Neural cell (in vitro differentiated cells): Measurements from ENCODE around the gene PALM3.
"Not testable (repeated sequence)": the region's sequence is repeated elsewhere in the genome, so short reads cannot be mapped to it uniquely, and the experiment has no call there.

Experiments used
- CTCF ChIP-seq: fragments of 450-650 bp; IDR thresholded peaks from 2 replicates; pipeline ENCODE4 v1.5.1; 2014; ENCODE audit warnings: antibody characterized with exemption, mild to moderate bottlenecking, moderate library complexity; ENCODE audit not compliant: poor library complexity, severe bottlenecking
- EZH2 ChIP-seq: fragments of 200-600, 300-800 bp; shearing (Covaris generic), sonication (generic); IDR thresholded peaks from 2 replicates; pipeline ENCODE4 v1.6.1; 2014; ENCODE audit warnings: antibody characterized with exemption, low read length, borderline replicate concordance, mild to moderate bottlenecking; ENCODE audit not compliant: insufficient read depth, poor library complexity, severe bottlenecking
- POLR2AphosphoS5 ChIP-seq: IDR thresholded peaks from 2 replicates; pipeline ENCODE4 v1.6.1; 2012
- RAD21 ChIP-seq: fragments of 450-650 bp; conservative IDR thresholded peaks from 2 replicates; pipeline ENCODE4 v1.6.1; 2014; ENCODE audit warnings: antibody characterized with exemption, mild to moderate bottlenecking, moderate library complexity
- TF ChIP-seq, protein P1 (sequence below): IDR thresholded peaks from 2 replicates; pipeline ENCODE4 v1.6.1; 2012; ENCODE audit warnings: borderline replicate concordance

GRCh38 chr19:14019739-14020138, 42.1 kb downstream of the PALM3 start:
- TF ChIP-seq CTCF, EZH2, RAD21, POLR2AphosphoS5: not testable (repeated sequence)
- TF ChIP-seq, protein P1, sequence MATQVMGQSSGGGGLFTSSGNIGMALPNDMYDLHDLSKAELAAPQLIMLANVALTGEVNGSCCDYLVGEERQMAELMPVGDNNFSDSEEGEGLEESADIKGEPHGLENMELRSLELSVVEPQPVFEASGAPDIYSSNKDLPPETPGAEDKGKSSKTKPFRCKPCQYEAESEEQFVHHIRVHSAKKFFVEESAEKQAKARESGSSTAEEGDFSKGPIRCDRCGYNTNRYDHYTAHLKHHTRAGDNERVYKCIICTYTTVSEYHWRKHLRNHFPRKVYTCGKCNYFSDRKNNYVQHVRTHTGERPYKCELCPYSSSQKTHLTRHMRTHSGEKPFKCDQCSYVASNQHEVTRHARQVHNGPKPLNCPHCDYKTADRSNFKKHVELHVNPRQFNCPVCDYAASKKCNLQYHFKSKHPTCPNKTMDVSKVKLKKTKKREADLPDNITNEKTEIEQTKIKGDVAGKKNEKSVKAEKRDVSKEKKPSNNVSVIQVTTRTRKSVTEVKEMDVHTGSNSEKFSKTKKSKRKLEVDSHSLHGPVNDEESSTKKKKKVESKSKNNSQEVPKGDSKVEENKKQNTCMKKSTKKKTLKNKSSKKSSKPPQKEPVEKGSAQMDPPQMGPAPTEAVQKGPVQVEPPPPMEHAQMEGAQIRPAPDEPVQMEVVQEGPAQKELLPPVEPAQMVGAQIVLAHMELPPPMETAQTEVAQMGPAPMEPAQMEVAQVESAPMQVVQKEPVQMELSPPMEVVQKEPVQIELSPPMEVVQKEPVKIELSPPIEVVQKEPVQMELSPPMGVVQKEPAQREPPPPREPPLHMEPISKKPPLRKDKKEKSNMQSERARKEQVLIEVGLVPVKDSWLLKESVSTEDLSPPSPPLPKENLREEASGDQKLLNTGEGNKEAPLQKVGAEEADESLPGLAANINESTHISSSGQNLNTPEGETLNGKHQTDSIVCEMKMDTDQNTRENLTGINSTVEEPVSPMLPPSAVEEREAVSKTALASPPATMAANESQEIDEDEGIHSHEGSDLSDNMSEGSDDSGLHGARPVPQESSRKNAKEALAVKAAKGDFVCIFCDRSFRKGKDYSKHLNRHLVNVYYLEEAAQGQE = not testable (repeated sequence)
